H9 (cell line): ENCODE data around the gene SLC25A42. TPM values are rescaled to one million over a fixed set of nuclear protein-coding genes. Genes with fewer than 3 reads are reported as not detected.

Experiments used
- DNase-seq: peaks from one replicate; pipeline ENCODE4 v3.0.0-alpha.2; 2017
- H2AFZ ChIP-seq: one replicate; pipeline ENCODE4 v1.6.1; 2013; ENCODE audit warnings: mild to moderate bottlenecking, low read length, control low read depth, moderate library complexity
- H2AK5ac ChIP-seq: 2 replicates; pipeline ENCODE4 v1.6.1; 2013; ENCODE audit warnings: low read length, control low read depth, mixed read lengths; ENCODE audit not compliant: insufficient read length
- H2BK120ac ChIP-seq: one replicate; pipeline ENCODE4 v1.6.1; 2013; ENCODE audit warnings: low read depth, mild to moderate bottlenecking, low read length, control low read depth, inconsistent platforms; ENCODE audit not compliant: poor library complexity, severe bottlenecking
- H2BK12ac ChIP-seq: 2 replicates; pipeline ENCODE4 v1.6.1; 2013; ENCODE audit warnings: low read length, control low read depth, mixed read lengths, low read depth; ENCODE audit not compliant: insufficient read length
- H2BK15ac ChIP-seq: 2 replicates; pipeline ENCODE4 v1.6.1; 2013; ENCODE audit warnings: low read depth, low read length, control low read depth
- H2BK20ac ChIP-seq: one replicate; pipeline ENCODE4 v1.6.1; 2013; ENCODE audit warnings: low read depth, mild to moderate bottlenecking, low read length, control low read depth, inconsistent platforms; ENCODE audit not compliant: poor library complexity, severe bottlenecking
- H2BK5ac ChIP-seq: 2 replicates; pipeline ENCODE4 v1.6.1; 2013; ENCODE audit warnings: low read length, control low read depth, mixed read lengths; ENCODE audit not compliant: insufficient read length
- H3K14ac ChIP-seq: 2 replicates; pipeline ENCODE4 v1.6.1; 2013; ENCODE audit warnings: low read length, control low read depth; ENCODE audit not compliant: insufficient read depth
- H3K18ac ChIP-seq: 2 replicates; pipeline ENCODE4 v1.6.1; 2013; ENCODE audit warnings: low read depth, mild to moderate bottlenecking, mixed read lengths, low read length, control low read depth; ENCODE audit not compliant: insufficient read length
- H3K23ac ChIP-seq: 2 replicates; pipeline ENCODE4 v1.6.1; 2013; ENCODE audit warnings: low read length, control low read depth, mixed read lengths, low read depth; ENCODE audit not compliant: insufficient read length
- H3K23me2 ChIP-seq: 2 replicates; pipeline ENCODE4 v1.6.1; 2013; ENCODE audit warnings: low read depth, mild to moderate bottlenecking, mixed read lengths, low read length, control low read depth; ENCODE audit not compliant: insufficient read length, poor library complexity, severe bottlenecking
- H3K27ac ChIP-seq: 2 replicates; pipeline ENCODE4 v1.5.1; 2013; ENCODE audit warnings: low read length, control low read depth, mixed read lengths, low read depth; ENCODE audit not compliant: insufficient read length
- H3K27me3 ChIP-seq: 2 replicates; pipeline ENCODE4 v1.6.1; 2013; ENCODE audit warnings: low read length, control low read depth, inconsistent platforms; ENCODE audit not compliant: insufficient read depth
- H3K4ac ChIP-seq: 2 replicates; pipeline ENCODE4 v1.6.1; 2013; ENCODE audit warnings: low read depth, mild to moderate bottlenecking, control low read depth, inconsistent platforms, low read length, moderate library complexity
- H3K4me1 ChIP-seq: 2 replicates; pipeline ENCODE4 v1.6.1; 2013; ENCODE audit warnings: low read length, control low read depth, inconsistent platforms; ENCODE audit not compliant: insufficient read depth
- H3K4me2 ChIP-seq: 2 replicates; pipeline ENCODE4 v1.6.1; 2013; ENCODE audit warnings: low read length, control low read depth, mixed read lengths; ENCODE audit not compliant: insufficient read length, insufficient read depth
- H3K56ac ChIP-seq: 2 replicates; pipeline ENCODE4 v1.6.1; 2013; ENCODE audit warnings: low read depth, mild to moderate bottlenecking, mixed read lengths, low read length, control low read depth; ENCODE audit not compliant: insufficient read length
- H3K79me1 ChIP-seq: 2 replicates; pipeline ENCODE4 v1.6.1; 2013; ENCODE audit warnings: low read depth, mild to moderate bottlenecking, moderate library complexity, low read length, control low read depth, inconsistent platforms; ENCODE audit not compliant: insufficient read depth, poor library complexity, severe bottlenecking
- H3K79me2 ChIP-seq: 2 replicates; pipeline ENCODE4 v1.6.1; 2013; ENCODE audit warnings: low read length, control low read depth, inconsistent platforms; ENCODE audit not compliant: insufficient read depth
- H3K9ac ChIP-seq: 2 replicates; pipeline ENCODE4 v1.6.1; 2013; ENCODE audit warnings: low read length, control low read depth, mixed read lengths; ENCODE audit not compliant: insufficient read length; ENCODE audit errors: extremely low read depth
- H3K9me3 ChIP-seq: one replicate; pipeline ENCODE4 v1.6.1; 2013; ENCODE audit warnings: low read depth, low read length, inconsistent platforms; ENCODE audit not compliant: control insufficient read depth
- H3T11ph ChIP-seq: one replicate; pipeline ENCODE4 v1.6.1; 2013; ENCODE audit warnings: mild to moderate bottlenecking, low read length, control low read depth, inconsistent platforms
- H4K20me1 ChIP-seq: one replicate; pipeline ENCODE4 v1.6.1; 2013; ENCODE audit not compliant: control insufficient read depth, insufficient read length, insufficient read depth
- H4K5ac ChIP-seq: 2 replicates; pipeline ENCODE4 v1.6.1; 2013; ENCODE audit warnings: low read depth, mild to moderate bottlenecking, mixed read lengths, low read length, control low read depth; ENCODE audit not compliant: insufficient read length
- H4K8ac ChIP-seq: replicated peaks from 2 replicates; pipeline ENCODE4 v1.6.1; 2013; ENCODE audit warnings: low read length, control low read depth, mixed read lengths, low read depth; ENCODE audit not compliant: insufficient read length
- H4K91ac ChIP-seq: 2 replicates; pipeline ENCODE4 v1.6.1; 2013; ENCODE audit warnings: low read depth, mild to moderate bottlenecking, moderate library complexity, mixed read lengths, low read length, control low read depth; ENCODE audit not compliant: insufficient read length
- H3K27ac Mint-ChIP-seq, 3 experiments: 2 replicates in 2 of 3; 3 replicates in 1 of 3; pipeline ENCODE4 v1.8.0; 2020 to 2021; ENCODE audit warnings: mixed read lengths in 3 of 3, mild to moderate bottlenecking in 1 of 3, moderate library complexity in 1 of 3
- H3K27me3 Mint-ChIP-seq: 2 replicates; pipeline ENCODE4 v1.8.0; 2021; ENCODE audit warnings: low read depth, mild to moderate bottlenecking, moderate library complexity, mixed read lengths
- H3K36me3 Mint-ChIP-seq, 3 experiments: 2 replicates in 2 of 3; 3 replicates in 1 of 3; pipeline ENCODE4 v1.8.0; 2020 to 2021; ENCODE audit warnings: low read depth in 3 of 3, mixed read lengths in 3 of 3; ENCODE audit not compliant: insufficient read depth in 1 of 3
- H3K4me1 Mint-ChIP-seq, 2 experiments: 2 replicates each; pipeline ENCODE4 v1.8.0; 2020; ENCODE audit warnings: mixed read lengths in 2 of 2
- H3K4me3 Mint-ChIP-seq, 2 experiments: 2 replicates in 1 of 2; 3 replicates in 1 of 2; pipeline ENCODE4 v1.8.0; 2020 to 2021; ENCODE audit warnings: mild to moderate bottlenecking in 2 of 2, mixed read lengths in 2 of 2, moderate library complexity in 1 of 2
- H3K9me3 Mint-ChIP-seq, 2 experiments: 2 replicates in 1 of 2; 3 replicates in 1 of 2; pipeline ENCODE4 v1.8.0; 2020; ENCODE audit warnings: mild to moderate bottlenecking in 2 of 2, mixed read lengths in 2 of 2, moderate library complexity in 1 of 2
- CTCF ChIP-seq: fragments of 200-600 bp; sonication (generic); conservative IDR thresholded peaks from 3 replicates; pipeline ENCODE4 v1.8.0; 2021; ENCODE audit warnings: antibody characterized with exemption, mild to moderate bottlenecking
- WGBS: extraction: QIAGEN DNeasy Blood & Tissue Kit; methylation state at CpG from one replicate; pipeline ENCODE4 v1.1.7; 2013; ENCODE audit warnings: missing lambda C conversion rate, low lambda C conversion rate, mixed read lengths; ENCODE audit not compliant: insufficient read length; ENCODE audit errors: extremely low coverage; 5-methylcytosine and 5-hydroxymethylcytosine counted together
- total RNA-seq: library from RNA; stranded (reverse); gene quantifications from 2 replicates; pipeline ENCODE4 v1.2.1, GENCODE V29; 2021

SLC25A42 gene
- total RNA-seq, 1 experiment from 2014 or later: 3.6 TPM

- Histone ChIP-seq H2BK5ac (no peak overlapping the region), H3K79me1 (peaks cover 16% of the 10 kb centered on the region), H3K27me3 (no peaks in the 10 kb centered on the region), H2AK5ac (no peak overlapping the region), H3K23me2 (no peaks in the 10 kb centered on the region), H2BK20ac (no peak overlapping the region), H4K20me1 (peaks cover 3% of the 10 kb centered on the region), H2BK12ac (no peak overlapping the region), H3K56ac (no peak overlapping the region), H3K27ac (no peak overlapping the region), H2BK15ac (no peak overlapping the region), H3K9ac (no peak overlapping the region), H3K23ac (no peak overlapping the region), H3K4me2 (no peak overlapping the region), H2BK120ac (no peak overlapping the region), H4K5ac (no peak overlapping the region), H4K91ac (no peak overlapping the region), H3T11ph (no peak overlapping the region), H4K8ac (no peak overlapping the region), H3K4ac (no peak overlapping the region), H3K79me2 (peaks cover 3% of the 10 kb centered on the region; the same call in 1 of the 2 replicates), H3K4me1 (no peaks in the 10 kb centered on the region), H2AFZ (no peak overlapping the region), H3K14ac (no peak overlapping the region), H3K18ac (no peak overlapping the region), H3K9me3 (no peaks in the 10 kb centered on the region)
- DNase-seq: no peak
- no CpG with 5 or more reads among the region's 4 CpGs for WGBS
- H3K27ac Mint-ChIP-seq: no peak overlapping the region
- H3K27me3 Mint-ChIP-seq: no peaks in the 10 kb centered on the region
- H3K4me1 Mint-ChIP-seq: peaks cover 5 to 6% of the 10 kb centered on the region in 2 experiments
- H3K9me3 Mint-ChIP-seq: no peaks in the 10 kb centered on the region
- H3K36me3 Mint-ChIP-seq: peaks cover 48 to 87% (median 85%) of the 10 kb centered on the region in 3 experiments; a peak in 6 of 7 replicates
- H3K4me3 Mint-ChIP-seq: no peak overlapping the region
- TF ChIP-seq CTCF: no peak
Observed at GRCh38 chr19:19027228-19027627, 36.6 kb upstream of the SLC25A42 start.
